ENCODE measurements around the gene PMIS2. TPM values are rescaled to one million over a fixed set of nuclear protein-coding genes. Genes with fewer than 3 reads are reported as not detected.

Gene PMIS2
- total and polyA plus RNA-seq, 2 of the 8 experiments (the other 6 are each of a cell fraction or from before 2014, with no cell fraction given): not detected

- TF ChIP-seq CBX8 (IDR thresholded peaks at IDR 0.05; ENCODE audit: borderline replicate concordance, low read depth, low read length): no peak
- TF ChIP-seq RFX5 (IDR thresholded peaks at IDR 0.05; ENCODE audit: borderline replicate concordance, low read depth, low read length): no peak
- no peak for TF ChIP-seq KDM4A (IDR thresholded peaks at IDR 0.05; ENCODE audit: low read depth, low read length, severe bottlenecking)
- TF ChIP-seq GTF2F1 (IDR thresholded peaks at IDR 0.05; ENCODE audit: borderline replicate concordance, low read depth, low read length): no peak
- no peak for TF ChIP-seq CHD1 (IDR thresholded peaks at IDR 0.05; ENCODE audit: low read depth, low read length)
Measured at GRCh38 chr19:35561436-35561835, 24.5 kb upstream of the PMIS2 start (continued).
